H7 (cell line): Measurements from ENCODE around the gene DCBLD1. TPM values are rescaled to one million over a fixed set of nuclear protein-coding genes. Genes with fewer than 3 reads are reported as not detected.
"Not testable (repeated sequence)": the region's sequence is repeated elsewhere in the genome, so short reads cannot be mapped to it uniquely, and the experiment has no call there.

ENCODE experiments used
- DNase-seq: peaks from one replicate; pipeline ENCODE4 v3.0.0; 2012
- H3K27me3 ChIP-seq: 2 replicates; pipeline ENCODE4 v1.6.0; 2011; ENCODE audit warnings: mild to moderate bottlenecking, low read length; ENCODE audit not compliant: control insufficient read depth, insufficient read depth
- H3K36me3 ChIP-seq: replicated peaks from 2 replicates; pipeline ENCODE4 v1.5.1; 2011; ENCODE audit warnings: low read length; ENCODE audit not compliant: control insufficient read depth, insufficient read depth
- H3K4me3 ChIP-seq: 2 replicates; pipeline ENCODE4 v1.5.1; 2011; ENCODE audit warnings: low read depth, mild to moderate bottlenecking, control low read depth, low read length, moderate library complexity; ENCODE audit not compliant: insufficient read depth
- total RNA-seq: library from RNA; depleted of rRNA; stranded (reverse); fragments of >200 nt; shearing (Covaris generic); gene quantifications from 2 replicates; pipeline ENCODE4 v1.2.3, GENCODE V29; 2014; rRNA removed

Gene DCBLD1
- total RNA-seq = 12.0 and 12.1 TPM in 2 replicates

DNA sequence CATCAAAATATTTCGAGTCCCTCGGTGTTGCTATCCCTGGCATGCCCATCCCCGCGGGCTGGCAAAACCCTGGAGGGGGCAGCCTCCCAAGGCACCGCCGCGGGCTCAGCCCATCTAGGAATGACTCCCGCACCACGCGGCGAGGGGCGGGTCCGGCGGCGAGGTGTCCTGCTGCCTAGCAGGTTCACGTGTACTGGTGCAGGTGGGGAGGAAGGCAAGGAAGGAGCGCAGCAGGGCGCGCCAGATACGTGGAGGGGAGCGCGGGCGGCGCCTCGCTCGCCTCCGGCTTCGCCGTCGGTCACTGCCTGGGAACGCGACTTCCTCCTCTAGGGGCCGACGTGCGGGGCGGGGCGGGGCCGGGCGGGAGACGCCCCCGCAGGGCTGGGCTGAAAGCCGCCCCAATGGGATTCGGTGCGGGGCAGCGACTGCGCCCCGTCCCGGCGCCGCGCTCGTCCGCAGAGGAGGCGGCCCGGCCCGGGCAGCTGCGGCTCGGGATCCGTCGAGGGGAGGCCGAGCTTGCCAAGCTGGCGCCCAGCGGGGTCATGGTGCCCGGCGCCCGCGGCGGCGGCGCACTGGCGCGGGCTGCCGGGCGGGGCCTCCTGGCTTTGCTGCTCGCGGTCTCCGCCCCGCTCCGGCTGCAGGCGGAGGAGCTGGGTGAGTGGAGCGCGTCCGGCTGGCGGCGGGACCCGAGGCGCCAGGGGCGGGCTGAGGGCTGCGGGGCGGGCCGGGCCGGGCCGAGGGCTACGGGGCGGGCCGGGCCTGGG, at the start of gene DCBLD1:
TSS of gene DCBLD1 (plus strand) at position 435 of the 764 bp plus-strand sequence. CDS start at position 543, 108 bp downstream.
- Histone ChIP-seq H3K4me3 (peak within 1 kb of the TSS; percentile 78), H3K36me3 (no peaks in the 10 kb centered on the region), H3K27me3 (peaks cover 17% of the 10 kb centered on the region)
- peak; percentile 91 for DNase-seq

DNA sequence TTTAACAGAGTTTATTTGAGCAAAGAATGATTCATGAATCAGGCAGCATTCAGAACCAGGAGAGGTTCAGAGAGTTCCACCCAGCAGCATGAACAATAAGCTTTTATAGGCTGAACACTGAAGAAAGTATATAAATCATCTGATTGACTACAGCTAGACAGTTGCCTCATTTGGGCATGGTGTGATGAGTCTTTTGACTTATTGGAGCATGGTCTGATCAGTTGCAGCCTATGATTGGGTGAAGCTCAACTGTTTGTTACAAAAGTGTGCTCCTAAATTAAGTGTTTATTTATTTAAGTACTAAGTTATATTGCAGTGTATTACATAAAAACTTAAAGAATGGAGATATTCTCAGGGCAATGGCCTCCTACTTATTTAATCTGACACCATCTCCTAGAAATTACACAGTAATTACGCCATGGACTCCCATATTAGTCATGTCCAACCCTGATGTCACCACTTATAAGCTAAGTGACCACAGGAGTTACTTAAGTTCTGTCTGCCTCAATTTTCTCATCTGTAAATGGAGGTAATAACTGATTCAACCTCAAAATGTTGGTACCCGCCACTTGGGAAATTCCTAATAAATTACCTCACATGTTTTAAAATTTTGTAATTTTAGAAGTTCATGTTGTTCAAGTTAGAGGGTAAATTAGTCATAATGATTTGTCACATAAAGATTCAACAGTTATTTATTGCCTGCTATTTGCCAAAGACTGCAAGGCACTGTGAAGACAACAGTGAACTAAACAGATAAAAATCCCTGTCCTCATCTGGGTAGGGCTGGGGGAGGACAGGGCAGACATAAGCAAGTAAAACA, 41.6 kb upstream of the DCBLD1 start:
- Histone ChIP-seq H3K36me3 (no peaks in the 10 kb centered on the region), H3K27me3 (no peaks in the 10 kb centered on the region), H3K4me3 (no peak overlapping the region)
- DNase-seq = no peak

DNA sequence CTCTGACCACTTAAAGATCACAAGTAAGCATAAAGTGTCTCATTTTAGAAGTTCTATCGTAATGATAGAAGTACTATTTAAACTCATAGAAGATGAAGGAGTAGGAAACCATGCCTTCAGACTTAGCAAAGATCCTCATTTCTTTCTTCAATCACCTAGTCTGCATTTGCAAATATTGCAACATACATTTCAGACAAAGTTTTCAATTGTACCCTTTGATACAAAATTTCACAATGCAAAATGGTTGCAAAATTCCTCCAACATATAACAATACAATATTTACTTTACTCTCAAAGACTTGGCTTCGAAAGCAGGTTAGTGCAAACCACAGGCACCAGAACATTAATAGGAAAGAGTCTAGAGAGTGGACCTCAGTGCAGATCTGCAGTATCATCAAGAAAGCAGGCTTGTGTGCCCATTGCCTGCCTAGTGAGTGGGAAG, 40.6 kb upstream of the DCBLD1 start:
- Histone ChIP-seq H3K27me3 (no peaks in the 10 kb centered on the region), H3K36me3 (no peaks in the 10 kb centered on the region), H3K4me3 (no peak overlapping the region)
- no peak for DNase-seq

DNA sequence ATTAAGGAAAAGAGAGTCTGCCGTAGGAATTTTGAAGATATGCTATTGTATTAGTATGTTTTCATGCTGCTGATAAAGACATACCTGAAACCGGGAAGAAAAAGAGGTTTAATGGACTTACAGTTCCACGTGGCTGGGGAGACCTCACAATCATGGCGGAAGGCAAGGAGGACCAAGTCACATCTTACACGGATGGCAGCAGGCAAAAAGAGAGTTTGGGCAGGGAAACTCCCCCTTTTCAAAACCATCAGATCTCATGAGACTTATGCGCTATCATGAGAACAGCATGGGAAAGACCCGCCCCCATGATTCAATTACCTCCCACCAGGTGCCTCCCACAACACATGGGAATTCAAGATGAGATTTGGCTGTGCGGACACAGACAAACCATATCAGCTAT, 40.2 kb upstream of the DCBLD1 start:
- H3K36me3 ChIP-seq, H3K27me3 ChIP-seq, H3K4me3 ChIP-seq, DNase-seq: not testable (repeated sequence)

DNA sequence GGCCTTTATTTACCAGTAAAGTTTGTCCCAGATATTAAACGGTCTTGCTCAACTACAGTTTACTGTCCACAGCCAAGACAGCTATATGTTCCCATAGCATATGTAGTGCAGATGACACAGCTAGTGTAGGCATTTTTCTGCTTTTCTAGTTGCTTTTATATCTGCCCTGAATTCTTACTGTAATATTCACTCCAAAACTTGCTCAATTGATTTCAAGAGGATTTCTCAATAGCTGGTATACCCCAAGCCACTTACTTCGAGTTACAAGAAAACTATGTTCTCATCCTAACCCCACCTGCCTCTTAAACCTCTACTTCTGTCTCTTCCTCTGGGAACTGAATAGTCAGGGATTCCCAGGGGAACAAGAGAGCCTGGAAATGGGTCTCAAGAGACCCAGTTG, 37.9 kb upstream of the DCBLD1 start:
- no peaks in the 10 kb centered on the region for H3K27me3 ChIP-seq
- H3K4me3 ChIP-seq = no peak overlapping the region
- DNase-seq = no peak
- no peaks in the 10 kb centered on the region for H3K36me3 ChIP-seq

DNA sequence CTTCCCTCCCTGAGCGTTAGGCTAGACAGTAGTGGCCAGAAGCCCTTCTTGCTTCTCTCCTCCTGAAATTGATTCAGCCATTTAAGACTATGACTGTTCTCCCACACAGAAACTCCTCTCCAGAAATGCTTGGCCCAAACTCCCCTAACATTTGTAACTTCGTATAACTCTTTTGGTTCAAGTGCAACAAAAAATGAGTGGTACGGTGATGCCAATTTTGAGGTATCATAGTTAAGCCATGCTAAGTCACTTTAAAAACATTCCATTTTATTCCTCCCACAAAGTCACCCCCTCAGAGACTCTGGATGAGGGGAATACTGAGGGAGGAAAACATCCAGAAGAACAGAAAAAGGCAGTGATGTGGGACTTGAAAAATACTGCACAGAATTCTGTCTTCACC, 35.6 kb upstream of the DCBLD1 start:
- no peak for DNase-seq
- H3K4me3 ChIP-seq = no peak overlapping the region
- H3K36me3 ChIP-seq = no peaks in the 10 kb centered on the region
- no peaks in the 10 kb centered on the region for H3K27me3 ChIP-seq

DNA sequence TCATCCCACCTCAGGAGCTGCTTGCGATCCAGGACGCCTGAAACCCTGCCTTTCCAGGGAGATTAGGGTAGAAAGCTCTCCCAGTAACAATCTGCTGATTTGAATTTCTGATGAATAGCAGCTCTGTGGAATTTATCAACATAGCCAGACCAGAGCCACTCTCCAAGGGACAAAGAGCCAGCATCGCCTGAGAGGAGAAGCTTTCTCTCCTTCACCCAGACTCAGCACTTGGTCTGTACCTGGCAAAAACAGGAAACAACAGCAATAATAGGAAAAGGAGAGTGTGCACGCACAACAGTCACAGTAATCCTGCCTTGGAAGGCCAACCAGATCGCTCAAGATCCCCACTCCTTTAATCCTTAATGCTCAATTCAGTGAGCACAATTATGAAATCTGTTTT, 34.5 kb upstream of the DCBLD1 start:
- no peak overlapping the region for H3K4me3 ChIP-seq
- H3K36me3 ChIP-seq = no peaks in the 10 kb centered on the region
- no peak for DNase-seq
- no peaks in the 10 kb centered on the region for H3K27me3 ChIP-seq

DNA sequence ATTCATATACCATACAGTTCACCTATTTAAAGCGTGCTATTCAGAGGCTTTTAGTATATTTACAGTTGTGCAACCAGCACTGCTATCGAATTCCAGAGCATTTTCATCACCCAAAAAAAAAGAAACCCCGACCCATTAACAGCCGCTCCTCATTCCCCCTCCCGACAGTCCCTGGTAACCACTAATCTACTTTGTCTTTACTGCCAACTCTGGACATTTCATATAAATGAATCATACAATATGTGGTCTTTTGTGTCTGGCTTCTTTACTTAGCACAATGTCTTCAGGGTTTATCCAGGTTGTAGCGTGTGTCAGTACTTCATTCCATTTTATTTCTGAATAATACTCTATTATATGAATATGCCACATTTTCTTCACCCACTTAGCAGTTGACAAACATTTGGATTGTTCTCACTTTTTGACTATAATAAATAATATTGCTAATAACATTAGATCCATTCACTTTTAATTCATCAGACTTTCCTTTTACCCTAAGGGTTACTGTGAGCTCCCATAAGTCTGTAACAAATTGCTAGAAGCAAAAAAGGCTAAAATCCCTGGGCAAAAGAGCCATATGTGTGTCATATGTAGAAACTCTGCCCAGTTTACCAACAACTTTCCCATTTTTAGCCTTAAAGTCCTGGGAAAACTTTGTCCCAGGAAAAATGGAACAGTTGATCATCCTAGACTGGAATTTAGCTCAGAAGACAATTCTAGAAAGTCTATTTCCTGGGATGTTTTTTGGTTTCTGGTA, 33.6 kb upstream of the DCBLD1 start:
- no peaks in the 10 kb centered on the region for H3K36me3 ChIP-seq
- H3K4me3 ChIP-seq = no peak overlapping the region
- no peaks in the 10 kb centered on the region for H3K27me3 ChIP-seq
- no peak for DNase-seq

DNA sequence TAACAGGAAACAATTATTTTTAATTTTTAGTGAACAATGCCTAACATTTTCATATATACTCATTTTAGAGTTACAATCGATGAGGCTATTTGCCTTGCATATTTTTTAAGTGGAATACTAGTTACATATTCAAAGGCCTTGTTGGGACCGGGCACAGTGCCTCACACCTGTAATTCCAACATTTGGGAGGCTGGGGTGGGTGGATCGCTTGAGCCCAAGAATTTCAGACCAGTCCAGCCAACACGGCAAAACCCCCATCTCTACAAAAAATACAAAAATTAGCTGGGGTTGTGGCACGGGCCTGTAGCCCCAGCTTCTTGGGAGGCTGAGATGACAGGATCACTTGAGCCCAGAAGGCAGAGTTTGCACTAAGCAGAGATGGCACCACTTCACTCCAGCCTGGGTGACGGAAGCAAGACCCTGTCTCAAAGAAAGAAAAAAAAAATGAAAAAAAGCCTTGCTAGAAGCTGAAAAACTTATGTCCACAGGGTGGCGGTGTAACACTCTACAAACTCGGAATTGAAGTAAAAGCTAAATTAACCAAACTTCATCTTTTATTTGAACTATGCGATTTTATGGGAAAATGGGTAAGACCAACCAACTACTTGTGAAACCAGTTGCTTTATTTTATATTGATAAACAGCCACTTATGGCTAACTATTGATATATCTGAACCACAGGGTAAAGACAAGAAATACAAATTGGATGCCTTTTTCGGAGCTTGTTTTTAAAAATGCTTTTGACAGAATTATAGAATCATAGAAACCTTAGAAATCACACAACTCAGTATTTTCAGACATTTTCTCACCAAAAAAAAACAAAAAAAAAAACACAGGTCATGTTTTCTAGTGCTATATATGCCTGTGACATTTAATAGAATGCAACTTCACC, 32.7 kb upstream of the DCBLD1 start:
- no peak overlapping the region for H3K4me3 ChIP-seq
- peak; percentile 18 for DNase-seq
- no peaks in the 10 kb centered on the region for H3K27me3 ChIP-seq
- no peaks in the 10 kb centered on the region for H3K36me3 ChIP-seq

DNA sequence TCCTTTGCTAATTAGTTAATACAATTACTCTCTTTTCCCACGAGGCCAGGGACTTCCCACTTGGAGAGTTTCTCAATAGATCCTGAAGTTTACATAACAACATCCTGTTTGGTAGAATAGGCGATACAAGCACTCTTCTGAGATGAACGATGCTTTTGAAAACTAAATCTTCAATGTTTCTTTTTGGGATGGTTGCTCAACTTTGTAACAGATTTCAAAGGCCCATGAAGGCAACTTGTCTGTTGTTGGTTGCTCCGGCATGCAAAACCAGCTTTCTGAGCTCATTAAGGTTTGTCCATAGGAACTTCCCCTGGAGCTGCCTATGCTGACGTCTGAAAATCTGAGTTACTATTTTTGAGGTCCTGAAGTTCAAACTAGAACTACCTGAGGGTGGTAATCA, 30.8 kb upstream of the DCBLD1 start:
- no peaks in the 10 kb centered on the region for H3K36me3 ChIP-seq
- no peak for DNase-seq

DNA sequence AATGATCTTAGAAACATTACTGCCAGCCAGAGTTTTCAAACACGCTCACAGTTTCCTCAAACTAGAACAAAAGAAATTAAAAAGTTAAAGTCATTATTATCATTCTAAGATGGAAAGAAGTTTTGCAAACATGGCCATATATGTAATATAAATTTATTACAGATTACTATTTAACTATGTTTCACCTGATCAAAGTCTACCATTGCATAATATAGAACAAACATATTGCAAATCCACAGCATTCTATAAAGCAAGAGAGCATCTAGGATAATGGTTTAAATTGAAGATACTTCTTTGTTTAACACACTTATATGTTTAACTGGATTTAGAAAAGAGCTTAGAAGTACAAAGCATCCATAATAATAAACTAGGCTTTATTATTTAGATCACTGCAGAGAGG, 26.2 kb upstream of the DCBLD1 start:
- H3K27me3 ChIP-seq = no peaks in the 10 kb centered on the region
- H3K36me3 ChIP-seq = no peaks in the 10 kb centered on the region
- no peak for DNase-seq
- H3K4me3 ChIP-seq = no peak overlapping the region

More for the DNA sequence above, 30.8 kb upstream of the DCBLD1 start:
- no peak overlapping the region for H3K4me3 ChIP-seq
- no peaks in the 10 kb centered on the region for H3K27me3 ChIP-seq

DNA sequence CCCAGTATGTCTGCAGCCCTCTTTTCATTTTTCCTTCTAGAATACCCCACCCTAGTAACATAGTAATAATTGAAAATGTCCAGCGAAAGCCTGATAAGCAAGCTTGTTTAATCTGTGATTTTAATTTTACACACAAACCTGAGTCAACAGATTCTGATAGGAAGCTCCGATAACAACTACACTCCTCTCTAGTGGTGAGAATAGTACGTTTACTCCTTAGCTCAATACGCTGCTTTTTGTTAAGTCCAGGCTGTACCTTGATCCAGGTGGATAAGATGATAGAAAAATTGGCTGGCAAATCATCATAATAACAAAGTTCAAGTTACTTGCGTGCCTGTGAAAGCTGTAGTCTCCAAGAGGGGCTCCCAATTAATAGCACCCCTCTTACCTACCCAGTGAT, 25.5 kb upstream of the DCBLD1 start:
- no peak for DNase-seq
- no peaks in the 10 kb centered on the region for H3K36me3 ChIP-seq
- H3K4me3 ChIP-seq = no peak overlapping the region
- H3K27me3 ChIP-seq = no peaks in the 10 kb centered on the region

DNA sequence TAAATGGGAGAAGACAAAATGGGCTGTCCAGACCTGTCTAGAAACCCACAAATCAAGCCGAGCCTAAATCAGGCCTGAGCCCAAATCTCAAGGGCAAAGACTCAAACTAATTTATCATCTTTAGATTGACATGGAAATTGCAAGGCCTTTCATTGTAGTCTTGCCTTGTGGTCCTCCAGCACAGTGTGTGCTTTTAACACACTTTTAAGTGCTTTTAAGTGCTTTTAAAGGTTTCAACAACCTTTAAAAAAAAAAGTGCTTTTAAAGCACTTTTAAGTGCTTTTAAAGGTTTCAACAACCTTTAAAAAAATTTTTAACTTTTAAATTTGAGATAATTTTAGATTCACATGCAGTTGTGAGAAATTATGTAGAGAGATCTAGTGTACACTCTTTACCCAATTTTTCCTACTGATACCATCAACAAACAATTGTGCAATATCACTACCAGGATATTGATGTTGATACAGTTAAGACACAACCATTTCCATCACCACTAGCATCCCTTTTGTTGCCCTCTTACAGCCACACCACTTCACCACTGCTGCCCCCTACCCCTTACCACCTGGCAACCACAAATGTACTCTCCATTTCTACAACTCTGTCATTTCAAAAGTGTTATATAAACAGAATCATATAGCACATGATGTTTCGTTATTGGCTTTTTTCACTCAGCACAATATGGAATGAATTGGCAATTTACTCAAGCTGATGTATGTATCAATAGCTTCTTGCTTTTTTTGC, 23.1 kb upstream of the DCBLD1 start:
- no peaks in the 10 kb centered on the region for H3K27me3 ChIP-seq
- no peak for DNase-seq

More for the DNA sequence above, 23.1 kb upstream of the DCBLD1 start:
- no peak overlapping the region for H3K4me3 ChIP-seq
- H3K36me3 ChIP-seq = no peaks in the 10 kb centered on the region
